Kasumi-1 (cell line): ENCODE results near the gene TSPEAR.
A peak's percentile ranks its signal among the peaks of the same experiment; 100 is the strongest.

Source experiments
- DNase-seq, 2 experiments: peaks; one replicate each; lab custom pipeline; 2025; lab: John Stamatoyannopoulos, UW

The TSPEAR gene

GRCh38 chr21:44711327-44712202 is at the start of gene TSPEAR:
Gene TSPEAR (minus strand): TSS chr21:44711572. CDS start chr21:44711514, 58 bp downstream.
- no peak for DNase-seq

GRCh38 chr21:44760376-44760775 is 49.0 kb upstream of the TSPEAR start:
- no peak for DNase-seq

GRCh38 chr21:44759628-44760285 is 48.4 kb upstream of the TSPEAR start:
- DNase-seq: no peak

- DNase-seq: no peak
Measured at GRCh38 chr21:44758781-44759627, 47.6 kb upstream of the TSPEAR start.

- no peak for DNase-seq
Measured at GRCh38 chr21:44758141-44758561, 46.8 kb upstream of the TSPEAR start.

- no peak for DNase-seq
Measured at GRCh38 chr21:44757731-44758130, 46.4 kb upstream of the TSPEAR start.

- no peak for DNase-seq
Measured at GRCh38 chr21:44756423-44757185, 45.2 kb upstream of the TSPEAR start.

- DNase-seq: peak in 1 of 2 experiments; percentile 2
Measured at GRCh38 chr21:44755227-44755626, 43.9 kb upstream of the TSPEAR start.

GRCh38 chr21:44753357-44753756 is 42.0 kb upstream of the TSPEAR start:
- no peak for DNase-seq

- peak in 1 of 2 experiments; percentile 1 for DNase-seq
Measured at GRCh38 chr21:44752671-44753235, 41.4 kb upstream of the TSPEAR start.

GRCh38 chr21:44751799-44752636 is 40.6 kb upstream of the TSPEAR start:
- DNase-seq: no peak

GRCh38 chr21:44751186-44751798 is 39.9 kb upstream of the TSPEAR start:
- no peak for DNase-seq

GRCh38 chr21:44750675-44751025 is 39.3 kb upstream of the TSPEAR start:
- no peak for DNase-seq

- no peak for DNase-seq
Measured at GRCh38 chr21:44749759-44750674, 38.6 kb upstream of the TSPEAR start.

- DNase-seq: no peak
Measured at GRCh38 chr21:44749116-44749758, 37.9 kb upstream of the TSPEAR start.

GRCh38 chr21:44748621-44749020 is 37.2 kb upstream of the TSPEAR start:
- no peak for DNase-seq

GRCh38 chr21:44742418-44743153 is 31.2 kb upstream of the TSPEAR start:
- peak; percentile 43 to 54 for DNase-seq

- no peak for DNase-seq
Measured at GRCh38 chr21:44741921-44742320, 30.5 kb upstream of the TSPEAR start.
